ENCODE data around the gene ZNF70. TPM values are rescaled to one million over a fixed set of nuclear protein-coding genes. Genes with fewer than 3 reads are reported as not detected.
A peak's percentile ranks its signal among the peaks of the same experiment; 100 is the strongest.

The ZNF70 gene
- total and polyA plus RNA-seq, 10 of the 15 experiments (the other 5 are each of a cell fraction or from before 2014, with no cell fraction given), result 0.15 to 2.3 (median 0.85) TPM

DNA sequence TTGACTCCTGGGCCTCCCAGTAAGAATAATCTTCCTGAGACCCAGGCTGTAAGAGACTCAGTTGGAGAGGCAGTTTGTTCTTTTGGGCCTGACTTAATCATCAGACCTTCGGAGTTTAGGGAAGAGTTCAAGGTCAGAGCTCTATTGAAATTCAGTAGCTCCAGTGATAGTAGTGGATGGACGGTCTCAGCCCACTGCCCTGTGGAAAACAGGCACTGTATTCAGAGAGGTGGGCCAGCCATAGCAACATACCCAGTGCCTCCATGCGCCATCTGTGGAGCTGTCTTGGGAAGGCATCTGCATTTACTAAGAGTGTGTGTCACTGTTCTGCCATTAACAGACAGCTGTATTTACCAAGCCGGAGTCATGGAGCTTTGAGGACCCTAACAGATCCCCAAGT lies 38.7 kb upstream of the ZNF70 start:
- in situ Hi-C loops (cut with MboI), result no loop called here
- no peak for DNase-seq (ENCODE audit: low read depth, low spot score)
- ATAC-seq, result peak; percentile 46
- Histone ChIP-seq H3K4me3 (peak overlapping the region; percentile 39; the same call in 1 of the 2 replicates), H3K4me2 (ENCODE audit: control insufficient read depth, insufficient read depth) (peak overlapping the region; percentile 56), H3K27ac (ENCODE audit: control insufficient read depth, insufficient read depth) (0 out of 2 replicates have a peak overlapping the region, but pooled peaks have one; percentile 23), H3K9me3 (replicated peaks; ENCODE audit: control insufficient read depth, insufficient read depth, low read length) (no peaks in the 10 kb centered on the region), H2AFZ (ENCODE audit: control insufficient read depth, low read depth, low read length) (no peak overlapping the region), H3K4me1 (ENCODE audit: control insufficient read depth, insufficient read depth, low read length) (peaks cover 11% of the 10 kb centered on the region), H3K27me3 (replicated peaks in 1 of 2; ENCODE audit: control insufficient read depth in 2 of 2, insufficient read depth in 2 of 2, low read length in 1 of 2) (no peaks in the 10 kb centered on the region), H3K79me2 (ENCODE audit: control insufficient read depth, insufficient read depth, low read length) (peaks cover 50% of the 10 kb centered on the region), H3K9ac (ENCODE audit: control insufficient read depth, insufficient read depth, low read length) (peak overlapping the region; percentile 13; the same call in 1 of the 2 replicates), H4K20me1 (ENCODE audit: control insufficient read depth, insufficient read depth) (0 out of 2 replicates have a peak, but pooled peaks cover 4% of the 10 kb centered on the region), H3K36me3 (ENCODE audit: control insufficient read depth in 2 of 2, insufficient read depth in 2 of 2, low read length in 1 of 2) (peaks cover 14 to 16% of the 10 kb centered on the region in 2 experiments; a peak in 3 of 4 replicates)
- ChIA-PET POLR2A (interaction anchor here (1.0 to 2.2 kb wide), 4 partner anchors 9 to 54 kb away, joined by 4 to 14 read pairs (median 8); no protein-coding TSS in a partner anchor), CTCF (interaction anchor here (0.7 to 2.8 kb wide), 10 partner anchors 9 to 68 kb away, joined by 3 to 11 read pairs (median 5); partner anchors contain the start of genes CHCHD10 and SLC2A11), SMC1A (ENCODE audit: uncharacterized antibody, unreplicated experiment) (interaction anchor here (0.7 to 2.5 kb wide), 9 partner anchors 8 to 73 kb away, joined by 3 to 13 read pairs (median 5); no protein-coding TSS in a partner anchor), RAD21 (ENCODE audit: unreplicated experiment) (interaction anchor here (0.9 to 1.5 kb wide), 6 partner anchors 11 to 68 kb away, joined by 3 to 4 read pairs (median 3); partner anchors contain the start of genes SLC2A11 and VPREB3)
- intact Hi-C loops (cut with micrococcal nuclease; ENCODE audit: unreplicated experiment), result no loop called here
- no peak for FAIRE-seq
- BruUV-seq (replicated peaks), result no TSS peak
- 98% methylated on average over 4 of the region's 4 CpGs for WGBS (ENCODE audit: insufficient coverage, insufficient replicate concordance, low lambda C conversion rate, missing lambda C conversion rate)
- no peak for TF ChIP-seq CBX3 (IDR thresholded peaks at IDR 0.05; ENCODE audit: borderline replicate concordance, low read depth)
- no peak for TF ChIP-seq ZBED1 (IDR thresholded peaks at IDR 0.05; ENCODE audit: borderline replicate concordance)
- TF ChIP-seq, protein P1, sequence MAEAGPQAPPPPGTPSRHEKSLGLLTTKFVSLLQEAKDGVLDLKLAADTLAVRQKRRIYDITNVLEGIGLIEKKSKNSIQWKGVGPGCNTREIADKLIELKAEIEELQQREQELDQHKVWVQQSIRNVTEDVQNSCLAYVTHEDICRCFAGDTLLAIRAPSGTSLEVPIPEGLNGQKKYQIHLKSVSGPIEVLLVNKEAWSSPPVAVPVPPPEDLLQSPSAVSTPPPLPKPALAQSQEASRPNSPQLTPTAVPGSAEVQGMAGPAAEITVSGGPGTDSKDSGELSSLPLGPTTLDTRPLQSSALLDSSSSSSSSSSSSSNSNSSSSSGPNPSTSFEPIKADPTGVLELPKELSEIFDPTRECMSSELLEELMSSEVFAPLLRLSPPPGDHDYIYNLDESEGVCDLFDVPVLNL (IDR thresholded peaks at IDR 0.05; ENCODE audit: low read depth, low read length), result no peak
- TF ChIP-seq, protein P2, sequence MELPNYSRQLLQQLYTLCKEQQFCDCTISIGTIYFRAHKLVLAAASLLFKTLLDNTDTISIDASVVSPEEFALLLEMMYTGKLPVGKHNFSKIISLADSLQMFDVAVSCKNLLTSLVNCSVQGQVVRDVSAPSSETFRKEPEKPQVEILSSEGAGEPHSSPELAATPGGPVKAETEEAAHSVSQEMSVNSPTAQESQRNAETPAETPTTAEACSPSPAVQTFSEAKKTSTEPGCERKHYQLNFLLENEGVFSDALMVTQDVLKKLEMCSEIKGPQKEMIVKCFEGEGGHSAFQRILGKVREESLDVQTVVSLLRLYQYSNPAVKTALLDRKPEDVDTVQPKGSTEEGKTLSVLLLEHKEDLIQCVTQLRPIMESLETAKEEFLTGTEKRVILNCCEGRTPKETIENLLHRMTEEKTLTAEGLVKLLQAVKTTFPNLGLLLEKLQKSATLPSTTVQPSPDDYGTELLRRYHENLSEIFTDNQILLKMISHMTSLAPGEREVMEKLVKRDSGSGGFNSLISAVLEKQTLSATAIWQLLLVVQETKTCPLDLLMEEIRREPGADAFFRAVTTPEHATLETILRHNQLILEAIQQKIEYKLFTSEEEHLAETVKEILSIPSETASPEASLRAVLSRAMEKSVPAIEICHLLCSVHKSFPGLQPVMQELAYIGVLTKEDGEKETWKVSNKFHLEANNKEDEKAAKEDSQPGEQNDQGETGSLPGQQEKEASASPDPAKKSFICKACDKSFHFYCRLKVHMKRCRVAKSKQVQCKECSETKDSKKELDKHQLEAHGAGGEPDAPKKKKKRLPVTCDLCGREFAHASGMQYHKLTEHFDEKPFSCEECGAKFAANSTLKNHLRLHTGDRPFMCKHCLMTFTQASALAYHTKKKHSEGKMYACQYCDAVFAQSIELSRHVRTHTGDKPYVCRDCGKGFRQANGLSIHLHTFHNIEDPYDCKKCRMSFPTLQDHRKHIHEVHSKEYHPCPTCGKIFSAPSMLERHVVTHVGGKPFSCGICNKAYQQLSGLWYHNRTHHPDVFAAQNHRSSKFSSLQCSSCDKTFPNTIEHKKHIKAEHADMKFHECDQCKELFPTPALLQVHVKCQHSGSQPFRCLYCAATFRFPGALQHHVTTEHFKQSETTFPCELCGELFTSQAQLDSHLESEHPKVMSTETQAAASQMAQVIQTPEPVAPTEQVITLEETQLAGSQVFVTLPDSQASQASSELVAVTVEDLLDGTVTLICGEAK (IDR thresholded peaks at IDR 0.05; ENCODE audit: borderline replicate concordance), result no peak
- no peak for TF ChIP-seq HCFC1 (IDR thresholded peaks at IDR 0.05; ENCODE audit: low read length)
- TF ChIP-seq, protein P3, sequence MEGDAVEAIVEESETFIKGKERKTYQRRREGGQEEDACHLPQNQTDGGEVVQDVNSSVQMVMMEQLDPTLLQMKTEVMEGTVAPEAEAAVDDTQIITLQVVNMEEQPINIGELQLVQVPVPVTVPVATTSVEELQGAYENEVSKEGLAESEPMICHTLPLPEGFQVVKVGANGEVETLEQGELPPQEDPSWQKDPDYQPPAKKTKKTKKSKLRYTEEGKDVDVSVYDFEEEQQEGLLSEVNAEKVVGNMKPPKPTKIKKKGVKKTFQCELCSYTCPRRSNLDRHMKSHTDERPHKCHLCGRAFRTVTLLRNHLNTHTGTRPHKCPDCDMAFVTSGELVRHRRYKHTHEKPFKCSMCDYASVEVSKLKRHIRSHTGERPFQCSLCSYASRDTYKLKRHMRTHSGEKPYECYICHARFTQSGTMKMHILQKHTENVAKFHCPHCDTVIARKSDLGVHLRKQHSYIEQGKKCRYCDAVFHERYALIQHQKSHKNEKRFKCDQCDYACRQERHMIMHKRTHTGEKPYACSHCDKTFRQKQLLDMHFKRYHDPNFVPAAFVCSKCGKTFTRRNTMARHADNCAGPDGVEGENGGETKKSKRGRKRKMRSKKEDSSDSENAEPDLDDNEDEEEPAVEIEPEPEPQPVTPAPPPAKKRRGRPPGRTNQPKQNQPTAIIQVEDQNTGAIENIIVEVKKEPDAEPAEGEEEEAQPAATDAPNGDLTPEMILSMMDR (IDR thresholded peaks at IDR 0.05 in 2 of 3, conservative IDR thresholded peaks at IDR 0.05 in 1 of 3; ENCODE audit: control insufficient read depth in 2 of 3, extremely low read depth in 1 of 3, insufficient read depth in 1 of 3, low read depth in 3 of 3, low read length in 3 of 3), result peak in 1 of 3 experiments; percentile 14; a peak in 1 of 6 replicates
- no peak for TF ChIP-seq NR2F1 (conservative IDR thresholded peaks at IDR 0.05)
- no peak for TF ChIP-seq RUNX3 (IDR thresholded peaks at IDR 0.05; ENCODE audit: low read length)
- no peak for TF ChIP-seq POU2F2 (IDR thresholded peaks at IDR 0.05; ENCODE audit: borderline replicate concordance, low read depth, low read length)
